GM18519 (cell line): ENCODE measurements around the gene AP2B1.

Experiments used
- ATAC-seq: cut with Tn5 transposase; IDR thresholded peaks from one replicate; pipeline ENCODE4 v1.9.1; 2021; ENCODE audit warnings: mild to moderate bottlenecking, moderate library complexity; ENCODE audit not compliant: unreplicated experiment, low FRiP score

AP2B1 gene

DNA sequence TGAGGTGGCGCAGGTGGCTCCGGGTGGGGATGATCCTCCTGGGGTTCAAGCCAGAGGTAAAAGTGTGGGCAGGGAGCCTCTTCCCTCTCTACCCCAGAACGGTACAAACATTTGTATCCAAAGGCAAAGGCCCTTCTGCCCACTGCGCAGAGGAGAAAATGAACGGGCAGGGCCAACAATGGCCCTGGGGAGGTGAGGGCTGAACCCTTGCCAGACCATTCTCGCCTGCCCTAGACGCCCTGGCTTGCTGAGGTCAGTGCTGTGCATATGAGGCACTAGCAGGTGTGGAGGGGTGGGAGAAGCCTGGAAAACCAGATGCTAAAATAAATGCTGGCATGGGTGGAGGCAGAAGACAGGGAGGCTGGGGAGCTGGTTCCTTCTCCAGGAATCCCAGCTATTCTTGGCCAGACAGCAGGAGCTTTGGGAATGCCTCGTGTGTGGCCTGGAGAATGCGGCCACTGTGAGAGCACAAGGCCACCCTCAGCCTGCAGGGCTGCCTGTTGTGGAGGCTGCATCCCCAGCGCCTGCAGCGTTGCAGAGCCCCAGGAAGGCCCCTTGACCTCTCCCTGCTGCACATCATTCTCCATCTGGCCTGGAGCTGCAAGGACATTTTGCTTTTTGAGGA is 178.1 kb downstream of the AP2B1 start:
- no peak for ATAC-seq

DNA sequence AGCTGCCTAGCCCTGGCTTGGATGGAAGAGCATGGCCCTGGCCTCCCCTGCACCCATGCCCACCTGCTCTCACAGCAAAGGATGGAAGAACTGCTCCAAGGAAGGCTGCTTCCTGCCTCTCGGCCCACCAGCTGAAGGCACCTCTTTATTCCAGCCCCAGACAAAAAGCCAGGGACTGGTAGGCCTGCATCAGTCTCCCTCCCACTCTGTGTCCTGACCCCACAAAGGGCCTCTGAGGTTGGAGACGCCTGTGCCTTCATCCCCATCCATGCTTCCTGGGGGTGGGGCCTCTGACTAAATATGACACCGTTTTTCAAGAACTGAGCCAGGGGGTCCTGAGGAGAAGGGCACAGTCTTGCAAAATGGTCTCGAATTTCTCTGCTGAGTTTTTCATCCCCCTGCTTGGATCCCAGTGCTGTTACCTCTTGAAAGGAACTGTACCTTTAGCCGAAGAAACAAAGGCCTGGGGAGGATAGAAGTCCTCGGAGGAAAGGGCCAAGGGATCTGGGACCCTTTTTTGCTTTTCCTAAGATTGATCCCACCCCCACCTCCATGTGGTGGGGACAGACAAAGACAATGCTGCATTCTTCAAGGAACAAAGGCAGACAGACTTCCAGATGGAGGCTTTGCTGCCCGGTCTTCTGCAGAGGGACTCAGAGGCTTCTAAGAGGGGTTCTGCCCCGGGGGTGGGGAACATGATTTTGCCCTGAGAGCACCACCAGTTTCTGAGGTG is 178.8 kb downstream of the AP2B1 start:
- ATAC-seq: no peak

DNA sequence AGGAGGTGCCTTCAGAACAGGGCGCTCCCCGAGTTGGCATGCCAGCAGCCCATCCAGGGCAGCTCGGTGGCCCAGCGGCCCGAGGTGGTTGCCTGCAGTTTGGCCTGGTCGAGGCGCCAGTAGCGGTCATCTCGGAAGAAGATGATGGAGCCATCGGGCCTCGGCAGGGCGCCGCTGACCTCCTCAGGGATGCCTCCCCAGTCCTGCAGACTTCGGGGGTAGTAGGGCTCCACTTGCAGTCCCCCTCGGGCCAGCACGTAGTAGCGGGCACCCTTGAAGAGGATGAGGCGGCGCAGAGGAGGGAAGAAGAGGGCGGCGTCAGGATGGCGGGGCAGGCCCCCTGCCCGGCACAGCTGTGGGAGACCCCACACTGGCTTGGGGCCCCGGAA is 179.4 kb downstream of the AP2B1 start:
- ATAC-seq: no peak

DNA sequence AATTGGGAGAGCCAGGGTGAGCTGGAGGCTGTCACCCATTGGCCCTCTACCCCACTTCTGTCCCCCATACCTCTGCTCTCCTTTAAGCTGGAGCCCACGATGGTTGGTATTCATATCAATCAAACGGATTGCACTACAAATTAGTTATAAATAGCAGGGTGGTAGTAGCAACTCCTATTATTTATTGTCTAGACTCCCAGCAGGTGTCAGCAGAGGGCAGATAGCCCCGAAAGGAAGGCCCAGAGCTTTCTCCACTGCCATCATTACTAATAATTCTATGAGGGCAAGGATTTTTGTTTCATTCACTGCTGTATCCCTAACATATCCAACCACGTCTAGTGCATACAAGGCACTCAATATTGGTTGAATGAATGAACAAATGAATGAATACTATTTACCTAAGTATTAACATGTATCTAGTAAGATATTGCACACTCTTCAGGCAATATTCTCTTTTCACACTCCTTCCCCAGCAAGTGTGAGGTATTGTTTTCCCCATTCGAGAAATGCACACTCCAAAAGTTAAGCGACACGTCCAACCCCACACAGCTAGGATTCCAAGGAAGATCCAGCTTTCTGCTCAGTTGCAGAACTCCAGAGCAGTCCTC is 179.9 kb downstream of the AP2B1 start:
- no peak for ATAC-seq

DNA sequence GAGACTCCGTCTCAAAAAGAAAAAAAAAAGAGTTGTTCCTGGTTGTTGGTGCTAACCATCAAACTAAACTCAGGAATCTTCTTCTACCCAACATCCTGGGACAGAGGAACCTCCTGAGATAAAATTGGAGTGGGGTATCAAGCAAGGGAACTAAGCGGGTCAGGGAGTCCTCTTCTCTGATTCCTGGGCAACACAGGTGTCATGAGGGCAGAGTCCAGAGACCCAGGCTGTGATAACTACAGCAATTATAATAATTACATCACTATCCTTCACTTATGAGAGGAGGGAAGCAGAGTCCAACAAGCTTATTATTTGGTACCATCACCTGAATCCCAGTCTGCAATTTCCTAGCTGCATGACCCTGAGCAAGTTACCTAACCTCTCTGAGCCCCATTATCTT is 181.7 kb downstream of the AP2B1 start:
- no peak for ATAC-seq

DNA sequence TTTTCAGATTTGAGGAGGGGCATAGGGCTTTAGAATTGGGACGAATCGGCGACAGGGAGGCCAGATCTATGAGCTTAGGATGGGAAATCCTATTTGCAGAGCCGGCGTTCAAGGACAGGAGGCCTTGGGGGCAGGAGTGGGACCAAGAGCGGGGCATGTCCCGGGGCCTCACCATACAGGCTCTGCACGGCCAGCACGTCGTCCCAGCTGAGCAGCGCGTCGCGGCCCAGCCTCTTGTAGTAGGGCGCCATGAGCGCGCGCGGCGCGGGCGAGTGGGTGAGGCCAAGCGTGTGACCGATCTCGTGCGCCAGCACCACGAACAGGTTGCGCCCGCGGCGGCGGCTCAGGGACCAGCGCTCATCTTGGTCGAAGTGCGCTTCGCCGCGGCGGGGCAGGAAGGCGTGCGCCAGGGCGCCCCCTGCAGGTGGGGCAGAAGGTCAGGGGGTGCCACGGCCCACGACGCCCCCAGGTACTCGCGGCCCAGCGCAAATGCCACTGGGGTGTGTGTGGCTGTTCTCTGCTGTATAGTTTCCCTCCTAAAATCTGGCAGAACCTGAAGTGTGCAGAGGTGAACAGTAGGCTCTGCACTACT is 182.9 kb downstream of the AP2B1 start:
- no peak for ATAC-seq

DNA sequence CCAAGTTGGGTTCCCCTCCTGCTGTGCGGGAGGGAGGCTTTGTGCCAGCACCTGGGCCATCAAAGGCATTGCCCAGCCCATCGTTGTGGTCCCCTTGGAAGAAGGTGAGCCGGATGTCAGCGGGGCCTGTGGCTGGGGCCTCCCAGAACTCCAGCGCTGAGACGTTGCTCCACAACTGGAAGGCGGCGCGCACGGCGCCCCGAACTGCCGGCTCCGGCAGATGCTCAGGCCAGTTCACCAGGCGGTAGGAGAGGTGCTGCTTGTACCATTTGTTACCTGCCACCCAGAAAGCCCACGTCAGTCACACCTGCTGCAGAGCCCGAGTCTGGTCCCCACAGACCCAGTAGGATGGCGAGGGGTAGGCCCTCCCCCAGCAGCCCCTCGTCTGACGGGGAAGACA is 186.0 kb downstream of the AP2B1 start:
- no peak for ATAC-seq

DNA sequence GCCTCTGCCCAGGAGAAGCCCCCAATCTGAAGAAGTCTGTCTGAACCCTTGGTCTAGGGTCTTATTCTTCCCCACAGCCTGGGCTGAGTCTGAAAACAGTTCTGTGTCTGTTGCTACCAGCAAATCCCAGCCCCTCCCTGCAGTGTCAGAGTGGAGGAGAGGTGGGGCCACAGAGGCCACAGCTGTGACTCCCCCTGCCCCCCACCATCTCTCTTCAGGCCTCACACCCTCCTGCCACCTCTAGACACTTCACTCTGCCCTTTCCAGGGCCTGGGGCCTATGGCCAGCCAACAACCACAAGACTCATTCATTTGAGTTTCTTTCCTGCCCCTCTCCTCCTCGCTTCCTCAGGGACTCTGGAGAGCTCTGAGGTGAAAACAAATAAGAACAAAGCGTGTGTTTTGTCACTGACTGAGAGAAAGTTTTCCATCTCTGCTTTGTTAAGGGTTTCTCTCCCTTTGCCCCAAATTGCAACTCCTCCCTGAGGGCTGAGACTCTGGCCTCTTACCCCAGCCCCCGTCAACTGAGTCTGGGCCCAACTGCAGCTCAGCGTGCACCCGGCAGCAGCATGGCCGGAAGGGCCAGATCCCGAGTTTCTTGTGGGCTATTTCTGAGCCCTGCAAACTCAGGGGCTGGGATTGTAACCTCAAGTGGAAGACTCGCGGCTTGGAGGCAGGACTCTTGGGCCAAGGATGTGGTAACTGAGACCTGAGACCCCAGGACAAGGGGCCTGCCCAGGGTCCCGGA is 186.7 kb downstream of the AP2B1 start:
- no peak for ATAC-seq

DNA sequence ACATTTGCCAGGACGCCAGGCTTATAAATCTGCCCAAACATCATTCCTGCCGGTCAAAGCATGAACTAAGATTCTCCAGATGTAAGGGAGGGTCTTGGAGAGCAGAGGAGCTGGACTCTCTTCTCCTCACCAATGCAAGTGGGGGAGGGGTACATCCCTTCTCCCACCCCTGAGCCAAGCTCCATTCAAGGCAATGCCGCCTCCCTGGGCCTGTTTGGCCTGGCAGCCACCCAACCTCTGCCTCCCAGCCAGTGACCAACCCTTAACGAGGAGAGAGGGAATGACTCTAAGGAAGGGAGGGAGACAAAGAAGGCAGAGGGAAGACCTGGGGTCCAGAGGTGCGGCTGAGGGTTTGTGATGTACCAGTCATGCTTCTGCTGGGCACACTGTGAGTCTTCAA is 187.4 kb downstream of the AP2B1 start:
- ATAC-seq: no peak

DNA sequence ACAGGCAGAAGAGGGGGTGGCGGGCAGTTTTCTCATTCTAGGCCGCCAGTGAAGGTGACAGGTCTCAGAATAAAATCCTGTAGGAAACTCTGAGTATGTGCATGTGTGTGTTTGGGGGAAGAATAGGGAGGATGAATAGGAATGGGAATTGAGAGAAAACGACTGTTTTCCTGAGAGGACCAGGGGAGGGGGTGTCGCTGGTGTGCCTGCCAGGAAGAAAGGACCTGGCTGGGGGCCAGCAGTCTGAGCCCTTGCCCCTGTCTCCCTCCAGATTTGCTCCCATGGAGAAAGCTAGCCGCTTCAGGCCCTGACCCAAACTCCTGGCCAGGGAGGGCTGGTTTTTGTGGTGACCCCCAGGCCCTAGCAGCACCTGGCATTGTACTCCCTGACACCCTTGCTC is 187.9 kb downstream of the AP2B1 start:
- ATAC-seq: no peak

DNA sequence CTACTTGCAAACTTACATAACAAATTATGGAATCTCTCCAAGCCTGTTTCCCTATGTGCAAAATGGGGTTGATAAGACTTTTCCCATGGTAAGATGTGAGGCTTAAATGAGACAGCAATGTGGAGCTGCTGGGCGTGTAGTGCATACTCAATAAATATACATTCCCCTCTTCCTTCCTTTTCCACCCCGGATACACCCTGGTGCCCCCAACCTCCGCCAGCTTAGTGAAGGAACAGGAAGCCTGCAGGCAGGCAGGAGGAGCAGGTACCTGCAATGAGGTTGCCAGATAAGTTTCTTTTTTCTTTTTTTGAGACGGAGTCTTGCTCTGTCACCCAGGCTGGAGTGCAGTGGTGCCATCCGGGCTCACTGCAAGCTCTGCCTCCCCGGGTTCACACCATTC is 188.5 kb downstream of the AP2B1 start:
- ATAC-seq: no peak
